Head of caudate nucleus (tissue), 42 donors: ENCODE results near the gene ARHGAP15.

ENCODE experiments used
- DNase-seq, 42 donors: peaks; one replicate each; pipeline versions ENCODE4 v3.0.0 to v3.0.0-alpha.2; 2020 to 2021; ENCODE audit warnings: mixed read lengths in 7 of 42
- intact Hi-C: fragments of 100-400 bp; cut with DNase I; formaldehyde crosslinking; loops from one replicate; pipeline ENCODE4 v1.15.0; 2022

Gene ARHGAP15

DNA sequence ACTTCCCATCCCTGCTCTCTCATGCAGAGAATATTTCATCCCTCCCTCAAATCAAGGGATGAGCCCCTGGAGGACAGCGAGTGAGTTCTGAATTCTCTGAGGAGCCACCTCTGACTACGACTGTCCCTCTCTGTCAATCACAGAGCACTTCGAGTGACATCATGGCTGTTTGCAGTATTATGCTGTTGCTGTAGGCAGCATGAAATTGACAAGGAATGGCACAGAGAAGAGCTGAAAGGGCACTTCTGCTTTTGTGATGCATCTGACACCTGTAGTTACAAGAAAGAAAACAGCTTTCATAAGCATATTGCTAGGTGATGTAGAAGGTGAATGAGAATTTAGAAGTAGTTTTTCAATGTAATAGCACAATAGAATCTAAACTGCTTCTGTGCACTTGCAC lies 166.9 kb downstream of the ARHGAP15 start:
- intact Hi-C loops, result no loop called here

DNA sequence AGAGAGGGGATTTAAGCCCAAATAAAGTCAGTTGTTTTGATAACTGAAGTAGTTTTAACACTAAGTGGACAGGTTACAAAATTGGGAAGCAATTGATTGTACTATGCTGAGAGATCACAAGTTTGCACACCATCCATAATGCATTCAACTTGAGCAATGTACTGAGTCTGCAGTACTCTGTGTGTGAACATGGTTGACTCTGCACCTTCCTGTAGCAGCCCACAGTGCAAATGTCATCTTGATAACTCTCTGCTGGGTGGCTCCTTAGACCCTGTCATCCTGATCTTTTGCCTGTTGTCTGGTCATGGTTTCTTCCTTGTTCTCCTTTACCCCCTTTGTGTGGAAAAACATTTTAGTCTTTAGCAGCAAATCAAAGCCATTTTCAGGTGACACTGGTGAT lies 168.0 kb downstream of the ARHGAP15 start:
- intact Hi-C loops, result no loop called here
- DNase-seq, result no peak

More for the DNA sequence above, 166.9 kb downstream of the ARHGAP15 start:
- no peak for DNase-seq

DNA sequence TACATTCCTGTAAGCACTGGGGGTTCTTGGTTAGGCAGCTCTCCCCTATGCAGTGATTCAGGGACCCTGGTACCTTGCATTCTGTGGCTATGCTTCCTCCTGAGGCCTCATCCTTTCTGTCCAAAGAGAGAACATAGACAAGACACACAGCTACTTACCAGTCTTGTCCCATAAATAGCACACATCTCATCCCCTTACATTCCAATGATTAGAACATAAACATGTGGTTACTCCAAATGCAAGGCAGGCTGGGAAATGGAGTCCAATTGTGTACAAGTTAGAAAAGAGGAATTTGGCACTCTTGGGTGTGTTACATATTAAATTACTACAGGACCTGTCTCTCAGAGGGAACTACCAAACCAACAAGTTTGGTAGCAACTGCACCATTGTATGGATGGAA lies 171.3 kb downstream of the ARHGAP15 start:
- no peak for DNase-seq
- intact Hi-C loops, result no loop called here

DNA sequence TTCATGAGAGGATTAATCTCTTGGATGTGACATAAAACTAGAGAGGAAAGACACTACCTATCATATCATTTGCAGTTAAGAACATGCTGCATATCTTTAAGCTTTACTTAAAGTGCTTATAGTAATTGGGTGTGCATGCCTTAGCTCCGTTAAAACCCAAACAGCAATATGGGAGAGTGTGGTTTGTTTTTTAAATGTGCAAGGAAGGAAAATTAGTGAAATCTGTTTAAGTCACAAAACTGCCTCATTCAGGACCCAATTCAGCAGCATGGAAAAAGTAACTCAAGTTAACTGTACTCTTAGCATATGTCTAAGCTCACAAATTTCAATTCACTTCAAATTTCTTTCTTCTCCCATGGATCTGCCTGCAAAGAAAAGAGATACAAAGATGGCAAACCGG lies 182.2 kb downstream of the ARHGAP15 start:
- no peak for DNase-seq
- intact Hi-C loops, result no loop called here

DNA sequence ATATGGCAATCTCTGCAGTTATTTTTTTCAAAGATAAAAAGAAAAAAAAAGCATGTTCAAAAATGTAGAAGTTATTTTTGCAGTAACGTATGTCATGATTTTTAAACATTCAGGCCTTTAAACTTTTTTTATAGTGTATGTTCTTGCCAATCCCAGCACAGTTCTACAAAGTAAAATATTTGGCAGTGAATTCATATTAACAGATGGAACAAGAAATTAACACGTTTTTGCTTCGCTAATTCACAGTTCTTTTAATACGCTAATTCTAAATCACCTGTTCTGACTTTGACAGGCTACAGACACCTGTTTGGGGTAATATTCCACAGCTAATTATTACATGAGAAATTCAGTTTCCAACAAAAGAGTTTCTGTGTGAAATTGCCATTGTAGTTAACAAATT lies 183.2 kb downstream of the ARHGAP15 start:
- no peak for DNase-seq
- intact Hi-C loops, result no loop called here

DNA sequence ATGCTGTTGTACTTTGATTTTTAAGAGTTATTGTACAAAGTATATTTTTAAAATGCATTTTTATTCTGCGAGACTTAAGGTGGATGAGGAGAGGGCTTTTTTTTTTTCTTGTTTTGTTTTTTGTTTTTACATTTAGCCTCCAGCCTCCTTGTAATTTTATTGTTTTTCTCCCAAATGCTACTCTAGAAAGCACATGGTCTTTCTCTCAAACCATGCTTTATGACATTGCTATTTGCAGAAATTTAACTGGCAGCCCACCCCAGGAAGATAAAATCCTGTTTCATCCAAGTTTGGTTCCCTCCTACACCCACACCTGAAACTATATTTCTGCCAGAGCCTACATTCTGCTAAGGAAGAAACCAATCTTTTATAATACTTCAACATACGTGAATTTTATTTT lies 184.6 kb downstream of the ARHGAP15 start:
- no peak for DNase-seq
- intact Hi-C loops, result no loop called here

DNA sequence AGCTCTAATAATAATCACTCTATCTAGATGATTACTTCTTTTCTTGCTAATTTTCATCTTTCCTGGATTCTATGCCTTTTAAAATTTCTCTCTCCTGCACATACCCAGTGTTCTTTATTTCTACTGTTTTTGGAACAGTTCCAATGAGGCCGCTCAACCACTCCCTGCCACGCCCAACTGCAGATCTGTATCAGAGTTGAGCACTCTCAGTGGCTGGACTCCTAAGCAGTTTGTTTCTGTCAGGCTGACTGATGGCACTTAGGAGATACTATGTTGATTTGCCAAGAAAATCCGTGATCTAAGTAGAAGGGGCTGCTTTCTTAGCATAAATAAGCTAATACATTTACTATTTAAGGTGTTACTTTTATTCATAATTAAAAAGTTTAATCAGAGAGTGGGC lies 192.8 kb downstream of the ARHGAP15 start:
- intact Hi-C loops, result no loop called here
- DNase-seq, result no peak

DNA sequence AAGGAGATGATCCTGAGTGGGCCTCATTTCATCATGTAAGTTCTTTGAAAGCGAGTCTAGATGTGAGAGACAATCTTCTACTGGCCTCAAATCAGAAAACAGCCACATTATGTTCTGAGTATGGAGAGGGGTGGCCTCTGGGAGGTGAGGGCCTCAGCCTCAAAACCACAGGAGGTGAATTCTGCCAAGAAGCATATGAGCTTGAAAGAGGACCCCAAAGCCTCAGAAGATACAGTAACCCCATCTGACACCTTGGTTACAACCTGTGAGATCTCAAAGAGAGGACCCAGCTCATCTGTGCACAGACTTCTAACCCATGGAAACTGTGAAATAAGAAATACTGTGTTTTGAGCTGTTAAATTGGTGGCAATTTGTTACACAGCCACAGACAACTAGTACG lies 200.1 kb downstream of the ARHGAP15 start:
- intact Hi-C loops, result no loop called here

DNA sequence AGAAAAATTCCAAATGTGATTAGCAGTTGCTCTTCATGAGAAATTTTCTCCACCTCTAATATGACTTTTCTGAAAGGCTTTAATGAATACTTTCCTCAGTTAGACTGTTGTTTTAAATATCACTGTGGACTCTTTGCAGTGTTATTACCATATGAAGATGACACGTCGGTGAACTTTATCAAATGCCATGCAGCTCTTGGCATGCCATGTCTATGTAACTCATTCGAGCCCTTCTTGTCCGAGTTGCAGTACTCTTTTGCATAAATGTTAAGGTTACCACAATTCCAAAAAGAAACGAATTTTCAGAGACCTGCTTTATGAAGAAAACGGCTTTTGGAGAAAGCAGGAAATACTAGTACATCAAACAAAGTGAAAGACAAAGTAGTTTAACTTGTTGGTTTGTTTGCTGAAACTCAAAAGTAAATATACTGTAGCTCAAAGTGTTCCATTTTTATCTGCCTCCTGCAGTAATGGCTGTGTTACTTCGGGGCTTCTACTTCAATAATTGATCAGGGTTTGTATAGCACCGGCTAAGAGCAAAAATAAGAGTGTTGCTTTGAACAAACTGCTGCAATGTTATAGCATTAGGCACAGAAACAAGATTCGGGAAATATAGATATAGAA lies 204.1 kb downstream of the ARHGAP15 start:
- no peak for DNase-seq

More for the DNA sequence above, 200.1 kb downstream of the ARHGAP15 start:
- no peak for DNase-seq

DNA sequence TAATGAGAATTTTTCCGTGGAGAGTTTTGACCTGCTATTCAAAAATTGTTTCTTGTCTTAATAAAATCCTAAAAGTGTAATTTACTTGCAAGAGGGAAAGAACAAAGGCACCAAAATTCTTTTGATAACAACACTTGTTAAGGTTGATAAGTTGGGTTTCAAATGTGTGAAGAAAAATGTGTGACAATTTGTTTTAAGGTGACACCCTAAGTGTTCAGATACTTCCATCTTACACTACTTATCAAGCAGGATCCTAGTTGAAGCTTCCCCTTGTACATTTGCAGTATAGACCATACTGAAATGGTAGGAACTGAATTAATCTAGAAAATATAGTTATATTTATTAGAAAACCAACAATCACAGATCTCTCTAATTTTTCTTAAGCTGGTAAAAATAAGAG lies 204.6 kb downstream of the ARHGAP15 start:
- no peak for DNase-seq
- intact Hi-C loops, result no loop called here

More for the DNA sequence above, 204.1 kb downstream of the ARHGAP15 start:
- intact Hi-C loops, result no loop called here

DNA sequence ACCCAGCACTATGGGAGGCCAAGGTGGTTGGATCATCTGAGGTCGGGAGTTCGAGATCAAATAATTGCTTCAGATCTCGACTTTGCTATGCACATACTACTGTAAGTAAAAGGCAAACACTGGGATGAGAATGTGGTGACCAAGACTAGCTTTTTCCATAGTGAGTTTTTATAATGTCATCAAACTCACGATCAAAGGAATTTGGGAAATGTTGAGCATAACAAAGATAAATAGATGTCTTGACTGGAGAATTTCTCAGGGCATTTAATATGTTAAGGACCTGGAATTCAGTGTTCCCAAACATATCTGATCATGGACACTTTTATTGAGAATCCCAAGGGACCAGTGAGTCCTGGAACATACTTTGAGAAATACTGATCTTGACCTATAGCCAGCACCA lies 205.6 kb downstream of the ARHGAP15 start:
- no peak for DNase-seq
- intact Hi-C loops, result no loop called here

DNA sequence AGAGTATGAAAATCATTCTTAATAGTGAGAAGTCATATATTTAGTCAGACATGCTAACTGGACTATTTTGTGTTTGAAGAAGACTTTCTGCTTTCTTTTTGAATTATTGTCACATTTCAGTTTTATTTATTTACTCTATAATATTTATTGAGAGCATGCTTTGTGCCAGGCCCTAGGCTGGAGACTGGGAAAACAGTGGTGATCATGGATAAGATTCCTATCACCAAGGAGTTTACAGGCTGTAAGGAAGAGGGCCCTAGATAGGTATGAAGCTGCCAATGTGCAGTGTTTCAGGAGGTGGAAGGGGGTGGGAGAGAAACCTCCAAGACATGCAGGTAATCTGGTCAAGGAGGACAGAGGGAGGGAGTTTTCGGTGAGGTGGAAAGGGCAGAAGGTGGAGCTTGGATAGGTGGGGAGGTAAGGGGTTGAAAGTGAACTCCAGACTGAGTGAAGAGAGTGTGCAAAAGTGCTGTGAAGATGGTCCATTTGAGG lies 207.5 kb downstream of the ARHGAP15 start:
- intact Hi-C loops, result no loop called here
- DNase-seq, result no peak

DNA sequence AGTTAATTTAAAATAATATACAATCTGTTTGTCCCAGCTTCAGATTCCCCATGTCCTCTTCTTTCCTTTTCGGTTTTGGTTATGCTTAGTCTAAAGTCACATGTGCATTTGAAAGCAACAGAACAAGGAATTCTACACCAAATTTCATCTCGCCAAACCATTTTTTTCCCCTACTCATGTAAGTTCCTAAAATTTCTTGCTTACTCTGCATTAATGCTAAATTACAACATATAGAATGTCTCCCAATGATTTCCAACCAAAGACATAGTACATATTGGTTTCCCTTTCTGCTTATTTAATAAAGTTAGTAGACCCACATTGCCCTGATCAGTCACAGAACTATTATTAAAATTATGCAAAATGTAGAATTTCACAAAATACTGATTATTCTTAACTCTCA lies 212.3 kb downstream of the ARHGAP15 start:
- intact Hi-C loops, result no loop called here
- no peak for DNase-seq

DNA sequence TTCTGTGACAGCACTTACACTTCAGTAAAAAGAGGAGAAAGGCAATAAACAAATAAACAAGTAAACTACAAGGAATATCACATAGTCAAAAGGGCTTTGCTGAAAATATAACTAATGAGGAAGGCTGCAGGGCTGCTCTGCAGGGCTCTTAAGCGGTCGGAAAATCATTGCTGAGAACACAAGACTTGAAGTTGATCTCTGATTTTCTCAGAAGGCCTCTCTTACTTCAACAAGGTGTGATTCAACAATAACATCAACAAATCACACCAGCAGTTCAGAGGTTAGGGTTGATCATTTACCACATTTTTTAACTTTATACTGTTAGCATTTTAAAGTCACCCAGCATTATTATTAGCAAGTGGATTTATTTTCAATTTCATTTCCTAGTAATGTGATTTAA lies 215.6 kb downstream of the ARHGAP15 start:
- DNase-seq, result no peak
- intact Hi-C loops, result no loop called here

DNA sequence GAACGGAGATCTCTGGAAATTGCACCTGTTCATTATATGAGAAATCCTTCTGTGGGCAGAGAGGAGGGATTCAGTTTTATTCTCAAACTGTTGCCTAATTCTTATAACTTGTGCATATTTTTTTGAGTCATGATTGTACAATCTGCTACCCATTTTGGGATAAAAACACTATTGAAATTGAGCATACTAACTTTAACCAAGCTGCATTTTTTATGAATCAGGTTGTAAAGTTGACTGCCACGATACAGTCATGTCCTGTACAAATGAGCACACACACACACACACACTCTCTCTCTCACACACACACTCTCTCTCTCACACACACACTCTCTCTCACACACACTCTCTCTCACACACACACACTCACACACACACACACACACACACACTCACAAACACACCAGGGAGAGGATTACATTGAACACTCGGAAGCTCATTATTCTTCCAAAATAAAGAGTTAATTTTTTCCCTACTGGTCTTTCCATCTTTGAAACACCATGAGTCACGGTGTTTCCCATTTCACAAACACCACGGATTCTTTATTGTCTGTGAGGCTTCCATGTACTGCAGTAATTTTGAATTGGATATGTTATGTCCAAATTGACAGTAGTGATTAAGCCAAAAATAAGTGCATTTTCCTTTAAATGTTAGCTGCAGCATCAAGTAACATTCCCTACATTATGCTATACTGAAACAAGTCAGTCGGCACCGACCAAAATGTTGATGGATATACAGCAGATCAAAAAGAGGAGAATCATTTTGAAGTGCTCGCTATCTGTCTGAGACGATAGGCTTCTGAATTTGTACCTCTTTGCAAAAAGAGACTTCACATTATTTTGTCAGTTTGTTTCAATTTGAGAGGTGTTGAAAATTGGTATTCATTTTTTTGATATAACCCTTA lies 216.9 kb downstream of the ARHGAP15 start:
- no peak for DNase-seq
- intact Hi-C loops, result no loop called here

DNA sequence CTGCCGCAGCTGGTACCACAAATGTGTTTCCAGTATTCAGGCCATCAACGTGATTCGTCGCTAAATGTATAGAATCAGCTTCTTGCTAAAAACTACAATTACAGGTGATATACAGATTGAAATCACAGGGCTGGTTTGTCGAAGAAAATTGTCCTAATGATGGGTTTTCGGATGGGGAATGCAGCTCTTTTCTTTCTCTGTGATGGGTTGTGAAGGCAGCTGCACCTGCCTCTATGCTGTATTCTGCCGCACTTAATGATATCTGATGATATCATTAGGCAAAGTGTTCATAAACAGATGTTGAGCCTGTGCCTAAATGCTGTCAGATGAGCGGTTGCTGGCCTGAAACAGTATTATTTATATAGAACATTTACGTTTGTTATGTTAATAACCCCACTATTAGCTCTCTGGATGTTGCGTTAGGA lies 218.1 kb downstream of the ARHGAP15 start:
- intact Hi-C loops, result no loop called here
- no peak for DNase-seq

DNA sequence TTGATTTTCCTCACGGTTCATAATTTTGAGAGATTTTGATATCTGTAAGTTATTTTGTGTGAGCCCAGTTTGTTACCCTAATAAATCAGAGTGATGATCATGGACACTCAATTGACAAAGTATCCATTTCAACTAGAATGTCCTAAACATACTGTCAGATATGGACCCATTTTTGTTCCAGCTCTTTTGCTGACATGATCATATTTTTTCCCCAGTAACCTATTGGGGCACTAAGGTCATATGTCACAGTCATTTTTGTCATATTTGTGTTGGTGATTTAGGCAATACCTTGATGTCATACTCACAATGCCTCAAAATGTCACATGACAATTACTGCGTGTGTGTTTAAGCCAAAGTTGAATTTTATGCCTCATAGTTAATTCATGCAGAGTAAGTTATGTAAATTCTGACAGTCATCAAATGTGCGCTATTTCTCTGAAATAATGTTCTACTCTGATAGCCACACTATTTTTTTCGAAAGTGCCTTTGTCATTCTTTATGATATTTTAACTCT lies 218.7 kb downstream of the ARHGAP15 start:
- no peak for DNase-seq
- intact Hi-C loops, result no loop called here

DNA sequence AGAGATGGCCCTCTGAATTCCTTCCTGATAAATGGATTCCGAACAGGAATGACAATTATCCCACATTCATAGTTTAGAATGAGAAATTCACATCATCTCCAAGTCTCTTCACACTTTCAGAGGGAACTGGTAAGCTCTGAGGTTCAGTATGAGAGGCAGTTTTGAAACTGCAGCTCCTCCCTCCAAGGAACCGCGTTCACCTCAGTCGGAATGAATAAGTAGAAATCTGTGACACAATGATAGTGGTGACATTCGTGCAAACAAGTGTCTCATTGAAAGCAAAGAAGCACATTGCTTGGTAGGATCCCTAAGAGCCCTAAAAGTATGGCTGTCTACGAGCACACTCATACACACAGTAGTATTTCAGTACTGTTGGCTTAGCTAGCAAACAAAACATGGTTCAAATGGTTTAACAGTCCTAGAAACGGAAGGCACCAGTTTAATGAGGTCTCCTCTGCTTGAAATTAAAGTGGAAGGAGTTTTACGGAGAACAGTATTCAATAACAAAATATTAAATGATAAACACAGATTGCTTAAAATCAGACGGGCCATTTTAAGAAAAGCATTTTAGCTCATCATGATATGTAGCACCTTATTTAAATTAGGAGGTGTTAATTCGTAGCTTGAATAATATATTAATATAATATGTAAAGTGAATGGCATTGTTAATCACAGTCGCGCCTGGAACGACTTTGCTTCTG lies 225.0 kb downstream of the ARHGAP15 start:
- intact Hi-C loops, result no loop called here
- DNase-seq, result no peak

DNA sequence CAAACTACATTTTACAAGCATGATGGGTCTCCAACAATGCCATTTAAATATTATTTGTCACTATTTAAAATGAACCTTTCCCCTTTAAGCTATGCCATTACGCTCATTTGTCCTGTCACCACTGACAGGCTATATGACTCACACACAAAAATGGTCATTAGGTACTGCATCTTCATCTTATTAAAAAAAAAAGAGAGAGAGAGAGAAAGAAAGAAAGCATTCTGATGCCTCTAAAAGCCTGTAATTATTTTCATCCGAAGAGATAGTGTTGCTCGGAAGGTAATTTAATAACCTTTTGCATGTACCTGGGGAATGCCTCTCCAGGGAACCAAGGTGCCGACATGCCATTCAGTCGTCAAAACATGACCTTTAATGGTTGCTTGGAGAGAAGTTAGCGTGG lies 226.7 kb downstream of the ARHGAP15 start:
- DNase-seq, result no peak
- intact Hi-C loops, result no loop called here

DNA sequence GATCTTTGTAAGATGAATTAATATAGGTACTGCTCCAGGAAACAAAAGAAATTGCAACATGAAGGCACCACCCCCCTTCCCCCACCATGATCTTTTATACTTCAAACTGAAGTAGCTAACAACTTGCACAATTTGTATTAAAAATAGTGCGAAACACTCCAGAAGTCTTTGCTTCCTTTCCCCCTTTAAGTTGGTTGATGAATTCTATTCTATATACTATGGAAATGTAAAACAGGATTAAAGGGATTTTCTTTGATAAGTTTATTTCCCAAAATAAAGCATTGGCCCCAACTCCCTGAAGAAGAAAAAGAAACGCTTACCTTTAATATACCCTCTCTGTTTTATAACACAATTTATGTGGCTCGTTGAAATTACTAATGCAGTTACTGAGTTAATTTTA lies 227.1 kb downstream of the ARHGAP15 start:
- no peak for DNase-seq
- intact Hi-C loops, result no loop called here
